Superior temporal gyrus (tissue), 1 donor: ENCODE data around the gene NUPR1.
"Not testable (repeated sequence)": the region's sequence is repeated elsewhere in the genome, so short reads cannot be mapped to it uniquely, and the experiment has no call there.

Experiments
- DNase-seq: peaks from one replicate; pipeline ENCODE4 v3.0.0-alpha.2; 2016; ENCODE audit errors: extremely low spot score

NUPR1 gene

DNA sequence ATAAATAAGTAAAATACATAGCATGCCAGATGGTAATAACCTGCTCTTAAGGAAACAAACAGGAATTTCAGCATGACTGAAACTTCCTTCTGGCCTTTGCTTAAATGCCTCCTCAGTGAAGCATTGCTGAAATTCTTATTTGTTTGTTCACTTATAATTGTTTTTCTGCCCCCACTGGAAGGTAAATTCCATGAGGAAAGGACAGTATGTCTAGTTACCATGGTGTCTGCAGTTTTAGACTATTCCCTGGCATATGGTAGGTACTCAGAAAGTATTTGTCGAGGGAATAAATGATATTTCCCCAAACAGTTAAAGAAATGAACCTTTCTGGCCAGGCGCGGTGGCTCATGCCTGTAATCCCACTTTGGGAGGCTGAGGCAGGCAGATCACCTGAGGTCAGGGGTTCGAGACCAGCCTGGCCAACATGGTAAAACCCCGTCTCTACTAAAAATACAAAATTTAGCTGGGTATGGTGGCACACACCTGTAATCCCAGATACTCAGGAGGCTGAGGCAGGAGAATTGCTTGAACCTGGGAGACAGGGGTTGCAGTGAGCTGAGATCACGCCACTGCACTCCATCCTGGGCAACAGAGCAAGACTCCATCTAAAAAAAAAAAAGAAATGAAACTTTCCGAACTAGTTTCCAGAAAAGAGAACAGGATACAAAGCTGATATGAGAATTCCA, 11.5 kb downstream of the NUPR1 start:
- not testable (repeated sequence) for DNase-seq

DNA sequence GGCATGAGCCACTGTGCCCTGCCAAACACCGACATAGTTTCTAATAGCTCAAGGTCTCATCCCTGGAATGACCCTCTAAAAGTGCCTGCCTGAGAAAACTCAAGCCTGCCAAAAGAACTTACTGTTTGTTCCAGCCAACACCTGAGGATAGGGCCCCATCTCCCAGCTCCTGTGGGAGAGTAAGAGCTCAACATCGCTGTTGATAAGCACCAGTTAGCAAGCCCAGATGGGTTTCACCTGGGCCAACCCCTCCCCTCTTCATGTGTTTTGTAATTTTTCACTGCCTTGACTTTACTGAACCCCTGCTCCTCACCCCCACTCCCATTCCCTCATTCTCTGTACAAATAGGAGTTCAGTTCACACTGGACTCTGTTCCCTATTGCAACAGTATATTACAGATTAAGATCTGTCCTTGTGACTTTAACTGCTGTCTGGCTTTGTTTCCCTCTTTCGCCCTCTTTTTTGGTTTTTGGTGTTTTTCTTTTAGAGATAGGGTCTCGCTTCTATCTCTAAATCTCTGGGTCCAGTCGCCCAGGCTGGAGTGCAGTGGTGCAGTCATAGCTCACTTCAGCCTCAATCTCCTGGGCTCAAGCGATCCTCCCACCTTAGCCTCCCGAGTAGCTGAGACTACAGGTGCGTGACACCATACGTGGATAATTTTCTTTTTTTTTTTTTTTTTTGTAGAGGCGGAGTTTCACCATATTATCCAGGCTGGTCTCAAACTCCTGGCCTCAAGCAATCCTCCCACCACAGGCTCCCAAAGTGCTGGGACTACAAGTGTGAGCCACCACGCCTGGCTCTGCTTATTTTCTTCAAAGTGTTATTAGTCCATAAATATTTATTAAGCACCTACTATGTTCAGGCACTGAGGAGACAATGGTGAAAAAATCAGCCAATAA, 12.3 kb downstream of the NUPR1 start:
- DNase-seq: no peak

DNA sequence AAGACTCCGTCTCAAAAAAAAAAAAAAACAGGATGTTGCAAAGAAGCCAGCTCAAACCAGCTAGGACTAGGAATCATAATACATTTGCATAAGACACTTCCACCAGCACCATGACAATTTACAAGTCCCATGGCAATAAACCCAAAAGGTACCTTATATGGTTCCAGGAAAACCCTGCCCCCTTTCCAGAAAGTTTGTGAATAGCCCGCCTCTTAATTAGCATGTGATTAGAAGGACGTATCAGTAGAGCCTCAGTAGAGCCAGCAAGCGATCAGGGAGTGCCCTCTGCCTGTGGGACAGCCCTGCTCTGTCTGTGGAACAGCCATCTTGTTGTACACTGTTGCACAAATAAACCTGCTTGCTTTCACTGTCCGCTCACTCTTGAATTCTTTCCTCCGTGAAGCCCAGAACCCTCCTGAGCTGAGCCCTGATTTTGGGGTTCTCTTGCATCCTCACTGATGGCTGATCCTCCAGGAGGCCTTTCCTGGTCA, 14.0 kb downstream of the NUPR1 start:
- DNase-seq: no peak

DNA sequence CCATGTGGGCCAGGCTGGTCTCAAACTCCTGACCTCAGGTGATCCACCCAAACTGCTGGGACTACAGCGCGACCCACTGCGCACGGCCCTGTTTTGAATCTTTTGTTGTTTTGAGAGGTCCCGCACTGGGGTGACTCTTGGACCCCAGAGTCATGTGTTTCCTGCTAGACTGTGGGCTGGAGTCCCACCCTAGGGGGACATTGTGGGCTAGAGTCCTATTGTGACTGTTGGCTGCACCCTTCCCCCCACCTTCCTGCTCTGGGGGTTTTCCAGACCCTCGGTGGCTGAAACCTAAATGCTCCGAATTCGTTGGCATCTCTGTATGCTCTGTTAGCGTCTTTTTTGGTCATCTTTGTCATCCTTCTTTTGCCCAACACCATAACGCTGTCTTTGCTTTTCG, 16.0 kb downstream of the NUPR1 start:
- no peak for DNase-seq

DNA sequence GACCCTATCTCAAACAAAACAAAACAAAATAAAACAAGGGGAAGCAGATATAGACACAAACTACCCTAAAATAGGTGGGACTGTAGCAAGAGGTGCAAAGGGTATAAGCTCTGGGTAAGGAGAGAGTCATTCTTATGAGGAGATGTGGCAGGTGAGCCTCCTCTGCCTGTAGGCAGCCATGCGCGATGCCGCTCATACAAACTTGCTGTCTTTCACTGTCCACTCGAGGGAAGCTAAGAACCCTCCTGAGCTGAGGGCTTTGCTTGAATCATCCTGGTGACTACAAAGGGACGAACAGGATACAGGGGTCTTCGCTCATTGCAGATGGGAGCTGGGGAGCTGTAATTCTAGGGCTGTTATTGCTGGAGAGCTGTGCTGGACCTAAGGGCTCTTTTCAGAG, 17.3 kb downstream of the NUPR1 start:
- no peak for DNase-seq

DNA sequence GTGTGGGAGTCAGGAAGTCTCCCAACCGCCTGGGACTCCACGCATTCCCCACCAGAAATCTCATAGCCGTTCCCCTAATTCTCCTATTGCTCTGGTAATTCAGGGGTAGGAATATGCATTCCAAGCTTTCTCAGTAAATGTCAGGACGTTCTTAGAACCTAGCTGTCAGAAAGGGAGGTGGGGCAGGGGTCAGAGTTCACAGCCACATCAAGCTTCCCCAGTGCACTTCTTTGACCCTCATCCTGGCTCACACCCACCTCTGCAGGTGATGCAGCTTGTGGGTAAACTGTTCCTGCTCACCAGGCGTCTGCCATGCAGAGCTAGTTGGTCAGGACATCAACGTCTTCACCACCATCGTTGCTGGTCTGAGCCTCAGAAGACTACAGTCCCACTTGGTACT, 18.1 kb downstream of the NUPR1 start:
- no peak for DNase-seq

DNA sequence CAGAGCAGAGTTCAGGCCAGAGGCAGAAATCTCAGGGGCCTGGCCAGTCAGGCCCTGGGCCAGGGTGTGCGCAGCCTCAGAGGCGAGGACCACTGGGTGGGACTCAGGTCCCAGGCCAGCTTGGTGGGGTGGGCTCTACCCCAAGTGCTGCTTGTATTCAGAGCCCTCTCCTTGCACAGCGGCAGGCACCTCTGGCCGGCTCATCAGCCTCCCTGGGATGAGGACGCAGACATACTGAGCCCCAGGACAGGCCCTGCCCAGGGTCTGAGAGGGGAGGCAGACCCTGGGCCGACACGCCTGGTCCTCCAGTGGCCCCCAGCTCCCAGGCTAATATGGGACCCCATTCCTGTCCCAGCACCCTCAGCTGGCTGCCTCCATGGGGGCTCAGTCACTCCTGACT, 24.5 kb downstream of the NUPR1 start:
- no peak for DNase-seq

DNA sequence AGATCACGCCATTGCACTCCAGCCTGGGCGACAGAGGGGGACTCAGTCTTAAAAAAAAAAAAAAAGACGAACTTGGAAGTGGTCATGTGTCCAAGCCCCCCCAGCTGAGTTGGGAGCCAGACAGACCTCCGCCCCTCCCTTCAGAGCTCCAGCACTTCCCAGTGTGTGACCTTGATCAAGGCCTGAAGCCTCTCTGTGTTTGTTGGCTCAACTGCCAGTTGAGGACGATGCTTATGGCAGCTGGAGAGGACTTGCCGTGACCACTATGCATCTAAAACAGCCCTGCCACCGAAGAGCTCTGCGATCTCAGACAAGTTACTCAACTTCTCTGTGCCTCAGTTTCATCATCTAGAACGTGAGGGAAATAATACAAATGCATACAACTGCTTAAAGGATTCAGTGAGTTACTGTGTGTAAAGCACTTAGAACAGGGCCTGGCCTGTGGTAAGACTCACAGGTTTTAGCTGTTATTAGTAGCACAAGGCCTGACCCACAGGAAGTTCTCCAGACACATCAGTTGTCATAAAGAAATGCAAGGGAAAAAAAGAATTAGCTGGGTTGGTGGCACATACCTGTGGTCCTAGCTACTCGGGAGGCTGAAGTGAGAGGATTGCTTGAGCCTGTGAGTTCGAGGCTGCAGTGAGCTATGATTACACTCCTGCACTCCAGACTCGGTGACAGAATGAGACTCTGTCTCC, 25.1 kb downstream of the NUPR1 start:
- no peak for DNase-seq

DNA sequence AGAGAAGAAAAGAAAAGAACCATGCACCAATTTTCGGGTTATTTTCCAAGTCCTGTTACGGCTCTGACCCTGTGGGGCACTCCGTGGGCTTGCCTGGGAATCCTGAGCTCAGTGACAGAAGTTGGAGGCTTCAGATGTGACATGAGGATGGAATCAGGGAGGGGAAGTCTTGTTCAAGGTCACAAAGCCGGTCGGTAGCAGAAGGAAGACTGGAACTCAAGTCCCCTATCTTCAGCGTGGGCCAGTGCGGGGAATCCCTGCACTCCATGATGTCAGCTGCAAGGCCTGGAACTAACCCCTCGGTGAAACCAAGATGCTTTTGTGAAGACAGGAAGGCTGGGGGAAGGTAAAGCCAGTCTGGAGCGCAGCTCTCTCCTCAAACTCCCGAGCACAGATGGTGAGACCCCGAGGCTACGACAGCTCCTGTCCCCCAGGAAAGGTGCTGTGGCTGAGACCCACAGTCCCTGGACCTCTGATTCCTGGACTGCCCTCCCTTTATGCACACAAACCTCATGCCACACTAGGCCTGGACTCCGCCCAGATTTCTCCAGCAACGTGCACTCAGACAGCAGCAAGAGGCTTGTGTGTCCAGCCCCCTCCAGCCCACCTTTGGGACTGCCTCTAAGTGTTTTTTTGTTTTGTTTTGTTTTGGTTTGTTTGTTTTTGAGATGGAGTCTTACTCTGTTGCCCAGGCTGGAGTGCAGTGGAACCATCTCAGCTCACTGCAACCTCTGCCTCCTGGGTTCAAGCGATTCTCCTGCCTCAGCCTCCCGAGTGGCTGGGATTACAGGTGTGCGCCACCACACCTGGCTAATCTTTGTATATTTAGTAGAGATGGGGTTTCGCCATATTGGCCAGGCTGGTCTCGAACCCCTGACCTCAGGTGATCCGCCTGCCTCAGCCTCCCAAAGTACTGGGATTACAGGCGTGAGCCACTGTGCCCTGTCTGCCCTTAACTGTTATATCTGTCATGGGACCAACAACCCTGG, 26.7 kb downstream of the NUPR1 start:
- no peak for DNase-seq

DNA sequence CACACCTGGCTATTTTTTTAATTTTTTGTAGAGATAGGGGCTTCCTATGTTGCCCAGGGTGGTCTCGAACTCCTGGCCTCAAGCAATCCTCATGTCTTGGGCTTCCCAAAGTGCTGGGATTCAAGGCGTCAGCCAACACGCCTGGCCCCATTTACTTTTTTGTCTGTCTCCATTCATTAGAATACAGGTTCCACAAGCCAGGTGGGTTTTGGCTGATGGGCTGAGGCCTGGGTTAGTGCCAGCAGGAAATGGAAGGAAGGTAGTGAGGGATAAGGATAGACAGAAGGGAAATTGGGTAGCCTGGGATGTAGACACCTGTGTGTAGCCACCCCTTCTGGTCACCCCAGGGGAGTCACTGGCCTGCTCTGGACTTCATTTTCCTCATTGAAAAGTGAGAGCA, 27.7 kb downstream of the NUPR1 start:
- no peak for DNase-seq

DNA sequence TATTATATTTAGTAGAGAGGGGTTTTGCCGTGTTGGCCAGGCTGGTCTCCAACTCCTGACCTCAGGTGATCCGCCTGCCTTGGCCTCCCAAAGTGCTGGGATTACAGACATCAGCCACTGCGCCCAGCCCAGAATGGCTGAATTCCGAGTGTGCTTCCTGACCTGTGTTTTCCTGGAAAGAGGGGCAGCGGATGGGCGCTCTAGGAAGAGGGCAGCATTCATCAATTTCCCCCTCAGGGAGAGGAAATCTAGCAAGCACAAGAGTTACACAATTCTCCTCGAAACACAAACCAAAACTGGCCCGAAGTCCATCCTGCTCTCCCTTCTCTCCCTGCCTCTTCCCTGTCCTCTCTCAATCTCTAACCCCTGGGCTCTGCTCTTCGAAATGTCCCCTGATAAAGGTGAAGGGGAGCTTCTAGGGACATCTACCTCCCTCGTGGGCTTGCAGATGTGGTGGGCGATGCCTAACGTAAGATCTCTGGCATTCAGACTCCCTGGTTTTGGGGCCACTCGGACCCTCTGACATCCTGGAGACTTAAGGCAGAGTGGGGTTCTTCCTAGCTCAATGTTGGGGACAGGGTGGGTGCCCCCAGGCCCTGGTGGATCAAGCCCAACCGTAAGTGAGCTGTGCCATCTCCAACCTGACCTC, 33.2 kb downstream of the NUPR1 start:
- no peak for DNase-seq

DNA sequence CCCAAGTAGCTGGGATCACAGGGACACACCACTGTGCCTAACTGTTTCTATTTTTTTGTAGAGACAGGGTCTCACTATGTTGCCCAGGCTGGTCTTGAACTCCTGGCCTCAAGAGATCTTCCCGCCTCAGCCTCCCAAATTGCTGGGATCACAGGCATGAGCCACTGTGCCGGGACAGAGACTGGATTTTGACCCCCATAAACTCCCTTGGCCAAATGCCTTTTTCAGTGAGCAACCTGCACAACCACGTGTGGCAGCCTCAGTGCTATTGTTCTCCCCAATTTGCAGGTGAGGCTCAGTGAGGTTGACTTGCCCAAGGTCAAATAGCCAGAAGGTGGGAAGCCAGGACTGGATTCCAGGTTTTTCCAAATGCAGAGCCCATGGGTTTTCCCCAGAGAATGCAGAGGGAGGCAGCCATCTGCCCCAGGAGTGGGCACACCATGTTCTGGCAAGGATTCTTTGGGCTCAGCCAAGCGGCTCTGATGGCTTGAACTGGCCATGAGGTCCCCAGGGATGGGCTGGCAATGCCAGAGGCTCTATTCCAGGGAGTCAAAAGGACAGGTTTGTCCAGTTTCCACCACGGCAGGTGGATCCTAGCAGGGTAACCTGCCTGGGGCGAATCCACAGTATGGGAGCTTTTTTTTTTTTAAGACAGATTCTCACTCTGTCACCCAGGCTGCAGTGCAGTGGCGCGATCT, 33.9 kb downstream of the NUPR1 start:
- no peak for DNase-seq

DNA sequence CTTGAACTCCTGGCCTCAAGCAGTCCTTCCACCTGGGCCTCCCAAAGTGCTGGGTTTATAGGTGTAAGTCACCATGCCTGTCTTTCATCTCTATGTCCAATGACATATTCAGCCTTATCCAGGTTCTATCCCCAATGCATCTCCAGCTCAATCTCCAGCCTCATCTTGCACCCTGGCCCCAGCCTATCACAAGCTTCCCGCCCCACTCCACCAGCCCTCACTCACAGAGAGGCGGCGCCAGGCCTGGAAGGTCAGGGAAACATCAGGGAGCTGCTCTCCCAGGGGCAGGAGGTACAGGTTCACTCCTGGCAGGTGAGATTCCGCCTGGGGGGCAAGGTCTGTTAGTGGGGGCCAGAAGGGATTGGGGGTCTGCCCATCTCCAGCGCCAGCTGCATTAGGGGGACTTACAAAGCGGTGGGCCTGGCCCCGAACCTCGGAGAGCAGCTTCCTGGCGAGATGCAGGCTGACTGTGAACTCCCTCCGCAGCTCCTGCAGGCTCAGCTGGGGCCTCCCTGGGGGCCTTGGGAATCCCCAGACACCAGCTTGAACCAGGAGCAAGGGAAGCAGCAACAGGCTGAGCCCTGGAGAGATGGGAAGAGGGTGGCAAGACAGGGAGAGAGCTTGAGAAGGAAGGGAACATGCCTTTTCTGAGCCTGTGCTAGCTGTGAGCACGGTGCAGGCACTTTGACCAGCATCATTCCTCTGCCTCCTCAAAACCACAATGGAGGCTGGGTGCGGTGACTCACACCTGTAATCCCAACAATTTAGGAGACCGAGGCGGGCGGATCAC, 35.1 kb downstream of the NUPR1 start:
- DNase-seq: no peak

DNA sequence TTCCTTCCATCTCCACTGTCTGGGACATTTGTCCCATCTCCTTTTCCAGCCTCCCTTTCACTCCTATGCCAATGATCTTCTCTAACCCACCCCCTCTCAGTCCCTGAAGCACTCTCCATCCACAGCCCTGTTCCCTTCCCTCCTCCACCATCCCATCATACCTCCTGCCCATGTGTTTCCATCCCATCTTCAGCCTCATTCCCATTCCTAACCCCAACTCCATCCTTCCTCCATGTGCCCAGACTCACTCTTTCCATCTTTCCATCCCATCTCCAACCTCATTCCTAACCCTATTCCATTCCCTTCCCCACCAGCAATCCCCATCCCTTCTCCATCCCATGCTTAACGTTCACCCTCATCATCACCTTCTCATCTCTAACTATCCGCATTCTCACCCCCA, 36.5 kb downstream of the NUPR1 start:
- no peak for DNase-seq

DNA sequence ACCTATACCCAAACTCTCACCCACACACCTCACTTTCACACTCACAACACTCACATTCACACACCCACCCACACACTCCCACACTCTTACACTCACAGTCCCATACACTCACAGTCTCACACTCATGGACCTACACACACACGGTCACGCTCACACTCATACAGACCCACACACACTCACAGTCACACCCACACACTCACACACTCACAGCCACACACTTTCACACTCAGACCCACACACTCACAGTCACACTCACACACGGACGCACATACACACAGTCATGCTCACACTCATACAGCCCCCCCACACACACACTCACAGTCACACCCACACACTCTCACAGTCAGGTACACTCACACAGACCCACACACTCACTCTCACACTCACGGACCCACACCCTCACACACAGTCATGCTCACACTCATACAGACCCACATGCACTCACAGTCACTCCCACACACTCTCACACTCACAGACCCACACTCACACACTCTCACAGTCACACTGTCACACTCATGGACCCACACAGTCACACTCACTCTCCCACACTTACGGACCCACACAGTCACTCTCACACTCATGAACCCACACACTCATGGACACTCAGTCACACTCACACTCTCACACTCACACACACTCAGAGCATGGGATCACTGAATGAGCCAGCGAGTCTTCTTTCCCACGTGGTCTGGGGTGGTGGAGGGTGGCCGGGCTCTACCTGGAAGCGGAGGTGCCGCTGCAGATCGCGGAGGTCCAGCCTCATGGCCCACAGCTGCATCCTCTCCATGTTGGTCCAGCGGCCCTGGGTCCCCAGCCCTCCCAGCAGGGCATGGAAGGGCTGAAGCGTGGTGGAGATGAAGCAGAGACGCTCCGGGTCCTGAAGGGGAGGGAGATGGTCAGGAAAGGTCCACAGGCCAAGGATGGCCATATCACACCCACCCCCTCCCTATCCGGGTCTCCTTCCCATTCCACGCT, 37.2 kb downstream of the NUPR1 start:
- DNase-seq: no peak

DNA sequence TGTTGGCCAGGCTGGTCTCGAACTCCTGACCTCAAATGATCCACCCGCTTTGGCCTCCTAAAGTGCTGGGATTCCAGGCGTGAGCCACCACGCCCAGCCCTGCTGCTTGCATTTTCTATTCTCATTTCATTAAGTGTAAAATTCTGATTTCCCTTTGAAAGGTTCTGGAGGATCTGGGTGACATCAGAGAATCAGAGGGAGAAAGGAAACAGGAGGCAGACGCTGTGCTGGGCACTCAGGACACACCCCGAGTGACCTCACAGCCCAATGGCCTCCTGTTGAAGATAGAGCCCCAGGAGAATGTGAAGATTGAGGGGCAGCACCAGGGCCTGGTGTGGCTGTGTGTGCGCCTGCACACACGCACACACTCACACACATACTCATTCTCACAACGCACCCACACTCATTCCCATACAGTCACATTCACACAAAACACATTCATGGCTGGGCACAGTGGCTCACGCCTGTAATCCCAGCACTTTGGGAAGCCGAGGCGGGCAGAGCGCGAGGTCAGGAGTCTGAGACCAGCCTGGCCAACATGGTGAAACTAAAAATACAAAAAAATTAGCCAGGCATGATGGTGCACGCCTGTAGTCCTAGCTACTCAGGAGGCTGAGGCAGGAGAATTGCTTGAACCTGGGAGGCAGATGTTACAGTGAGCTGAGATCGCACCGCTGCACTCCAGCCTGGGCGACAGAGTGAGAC, 38.1 kb downstream of the NUPR1 start:
- not testable (repeated sequence) for DNase-seq

DNA sequence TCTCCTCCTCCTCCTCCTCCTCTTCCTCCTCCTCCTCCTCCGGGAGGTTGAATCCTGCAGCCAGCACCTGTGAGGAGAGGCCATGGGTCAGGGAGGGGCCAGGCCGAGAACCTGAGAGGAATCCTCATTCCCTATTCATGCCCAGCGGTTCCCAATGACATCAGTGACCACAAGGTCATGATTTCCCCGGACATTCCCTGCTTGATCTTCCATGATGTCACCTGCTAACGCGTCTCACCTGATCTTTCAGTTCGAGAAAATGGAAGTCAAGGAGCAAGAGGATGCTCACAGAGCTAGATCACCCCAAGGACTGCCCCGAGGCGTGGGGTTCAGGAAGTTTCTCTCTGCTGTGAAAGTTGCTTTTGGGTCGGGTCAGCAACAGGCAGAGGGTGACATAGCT, 38.9 kb downstream of the NUPR1 start:
- no peak for DNase-seq
